Ovary (tissue), 9 donors: ENCODE results near the gene SPPL3. TPM values are rescaled to one million over a fixed set of nuclear protein-coding genes. Genes with fewer than 3 reads are reported as not detected.

Experiments
- DNase-seq, 5 donors: peaks; one replicate each; pipeline ENCODE4 v3.0.0-alpha.2; 2019 to 2020
- H3K27ac ChIP-seq, 2 donors: fragments of 200-600 bp; one replicate each; pipeline versions ENCODE4 v1.5.1 to v1.8.0; 2019 to 2022
- H3K27me3 ChIP-seq: fragments of 200-600 bp; one replicate; pipeline ENCODE4 v1.8.0; 2022
- H3K36me3 ChIP-seq: fragments of 200-600 bp; sonication (generic); one replicate; pipeline ENCODE4 v1.5.1; 2019
- H3K4me1 ChIP-seq: one replicate; pipeline ENCODE4 v1.8.1; 2013; ENCODE audit warnings: mild to moderate bottlenecking, moderate library complexity; ENCODE audit not compliant: insufficient read depth
- H3K4me3 ChIP-seq: fragments of 200-600 bp; sonication (generic); one replicate; pipeline ENCODE4 v1.5.1; 2017
- H3K9me3 ChIP-seq, 2 donors: fragments of 200-600 bp in 1 of 2; sonication (generic) in 1 of 2; one replicate each; pipeline versions ENCODE4 v1.5.1 to v1.8.1; 2013 to 2019; ENCODE audit warnings: mild to moderate bottlenecking in 1 of 2, moderate library complexity in 1 of 2
- EP300 ChIP-seq: sonication (generic); formaldehyde crosslinking; IDR thresholded peaks from one replicate; pipeline ENCODE4 v1.6.1; 2017; ENCODE audit warnings: antibody characterized with exemption
- POLR2A ChIP-seq: fragments of 450-650 bp; IDR thresholded peaks from one replicate; pipeline ENCODE4 v1.6.1; 2017; ENCODE audit warnings: antibody characterized with exemption, mild to moderate bottlenecking, moderate library complexity
- WGBS, 3 donors: extraction: QIAGEN DNeasy Blood & Tissue Kit in 1 of 3; methylation state at CpG; one replicate each; pipeline versions ENCODE4 v1.1.5 to v1.1.7; 2013 to 2017; 5-methylcytosine and 5-hydroxymethylcytosine counted together
- intact Hi-C, 4 donors: fragments of 100-400 bp; cut with DNase I; formaldehyde crosslinking; loops; one replicate each; pipeline versions ENCODE4 v1.11.0 to v1.15.1; 2022 to 2023
- polyA plus RNA-seq, 2 donors: library from polyadenylated mRNA; stranded (reverse); fragments of 200-250 nt in 1 of 2; fragments of 350-450 nt in 1 of 2; fragmentation: Illumina TruSeq in 1 of 2; extraction: RNeasy Lipid Tissue Mini Kit (QIAGEN cat#74804) in 1 of 2; gene quantifications; one replicate each; pipeline ENCODE4 v1.2.3, GENCODE V29; 2013 to 2014
- total RNA-seq, 7 donors: library from RNA; depleted of rRNA in 2 of 7; stranded (reverse); fragments of >200 nt in 2 of 7; fragmentation: NEBNext Ultra II Directional in 3 of 7; extraction: Animal tissue kit (Norgen Biotek cat#: 25700) in 3 of 7; gene quantifications; one replicate each; pipeline versions ENCODE4 v1.1.0 to v1.2.4, GENCODE V29; 2016 to 2023
- TF ChIP-seq, protein P1 (sequence below), 3 donors: fragments of 450-650 bp in 2 of 3; fragments of 200-600 bp in 1 of 3; IDR thresholded peaks; one replicate each; pipeline versions ENCODE4 v1.5.1 to v1.8.0; 2016 to 2022; ENCODE audit warnings: antibody characterized with exemption in 3 of 3, mild to moderate bottlenecking in 1 of 3
- donor health status: DM: no; HTN: no; CAD: no; lungs with moderate emphysema.
- donor health status: DM: no; HTN: no; CAD: no.
- donor health status: Bipolar disorder and iron deficiency.
- donor health status: DM: yes; HTN: yes; CAD: no.
- donor health status: DM: no; HTN: no; CAD: no.
- donor health status: DM: yes; HTN: yes; CAD: no.

The SPPL3 gene
- total and polyA plus RNA-seq, 9 donors, result 24.2 to 87.4 (median 51.9) TPM

DNA sequence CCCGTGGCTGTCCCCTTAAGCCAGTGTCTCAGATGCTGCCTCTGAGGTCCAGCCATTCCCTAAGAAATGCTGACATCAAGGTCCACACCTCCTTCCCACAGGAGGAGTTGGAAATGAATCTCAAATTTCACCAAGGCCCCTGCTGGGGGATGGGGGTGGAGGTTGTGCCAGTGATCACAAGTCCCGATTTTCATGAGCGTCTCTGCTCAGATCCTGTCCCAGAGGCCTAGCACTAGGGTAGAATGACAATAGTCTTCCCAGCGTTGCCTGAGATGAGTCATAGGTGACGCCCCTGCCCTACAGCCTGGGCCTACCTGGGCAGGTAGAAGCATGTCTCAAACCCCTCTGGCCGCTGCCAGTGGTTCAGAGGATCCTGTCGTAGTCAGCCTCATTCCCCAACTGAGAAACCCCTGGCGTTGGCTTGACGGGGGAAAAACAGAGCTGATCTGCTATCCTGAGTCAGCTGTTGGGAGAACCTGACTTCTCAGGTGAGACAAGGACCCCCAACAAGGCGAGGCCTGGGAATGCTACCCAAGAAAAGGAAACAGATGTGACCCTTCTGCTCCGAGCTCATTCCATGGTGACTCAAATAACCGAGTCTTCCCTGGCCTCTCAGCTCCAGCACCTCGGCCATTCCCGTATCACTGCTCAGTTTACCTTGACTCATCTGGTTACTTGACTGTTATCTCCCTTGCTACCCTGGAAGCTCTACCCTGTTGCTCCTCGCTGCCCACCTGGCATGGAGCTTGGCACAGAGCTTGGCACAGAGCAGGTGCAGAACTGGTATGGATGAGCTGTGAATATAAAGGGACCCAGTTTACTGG lies 21.8 kb upstream of the SPPL3 start:
- no peak overlapping the region for H3K4me3 ChIP-seq
- no peak overlapping the region for H3K27ac ChIP-seq
- H3K27me3 ChIP-seq, result no peaks in the 10 kb centered on the region
- TF ChIP-seq EP300 (no peak), POLR2A (no peak)
- TF ChIP-seq, protein P1, sequence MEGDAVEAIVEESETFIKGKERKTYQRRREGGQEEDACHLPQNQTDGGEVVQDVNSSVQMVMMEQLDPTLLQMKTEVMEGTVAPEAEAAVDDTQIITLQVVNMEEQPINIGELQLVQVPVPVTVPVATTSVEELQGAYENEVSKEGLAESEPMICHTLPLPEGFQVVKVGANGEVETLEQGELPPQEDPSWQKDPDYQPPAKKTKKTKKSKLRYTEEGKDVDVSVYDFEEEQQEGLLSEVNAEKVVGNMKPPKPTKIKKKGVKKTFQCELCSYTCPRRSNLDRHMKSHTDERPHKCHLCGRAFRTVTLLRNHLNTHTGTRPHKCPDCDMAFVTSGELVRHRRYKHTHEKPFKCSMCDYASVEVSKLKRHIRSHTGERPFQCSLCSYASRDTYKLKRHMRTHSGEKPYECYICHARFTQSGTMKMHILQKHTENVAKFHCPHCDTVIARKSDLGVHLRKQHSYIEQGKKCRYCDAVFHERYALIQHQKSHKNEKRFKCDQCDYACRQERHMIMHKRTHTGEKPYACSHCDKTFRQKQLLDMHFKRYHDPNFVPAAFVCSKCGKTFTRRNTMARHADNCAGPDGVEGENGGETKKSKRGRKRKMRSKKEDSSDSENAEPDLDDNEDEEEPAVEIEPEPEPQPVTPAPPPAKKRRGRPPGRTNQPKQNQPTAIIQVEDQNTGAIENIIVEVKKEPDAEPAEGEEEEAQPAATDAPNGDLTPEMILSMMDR (IDR thresholded peaks at IDR 0.05), result no peak
- intact Hi-C loops, result no loop called here
- no peaks in the 10 kb centered on the region for H3K36me3 ChIP-seq
- H3K9me3 ChIP-seq, result no peaks in the 10 kb centered on the region
- H3K4me1 ChIP-seq, result no peaks in the 10 kb centered on the region
- WGBS, 3 donors, result 70 to 75% (median 73%) methylated on average over 15 of the region's 15 CpGs
- no peak for DNase-seq

DNA sequence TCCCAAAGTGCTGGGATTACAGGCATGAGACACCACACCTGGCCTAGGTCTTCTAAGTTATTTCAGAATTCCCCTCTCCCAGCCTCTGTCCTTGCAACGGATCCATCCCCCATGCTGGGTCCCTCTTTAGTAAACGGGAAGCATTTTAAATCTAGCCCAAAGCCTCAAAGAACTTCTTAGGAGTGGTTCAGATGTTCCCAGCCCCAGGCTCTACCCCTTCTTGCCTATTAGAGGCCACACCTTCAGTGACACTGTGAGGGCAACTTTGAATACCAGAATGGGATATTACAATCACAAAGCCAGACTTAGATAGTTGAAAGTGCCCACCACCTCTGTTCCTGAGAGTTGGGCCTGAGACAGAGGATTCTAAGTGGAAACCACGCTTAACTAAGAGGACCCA lies 18.1 kb upstream of the SPPL3 start:
- Histone ChIP-seq H3K4me3 (no peak overlapping the region), H3K27me3 (no peaks in the 10 kb centered on the region), H3K9me3 (no peaks in the 10 kb centered on the region), H3K36me3 (no peaks in the 10 kb centered on the region), H3K4me1 (no peaks in the 10 kb centered on the region), H3K27ac (no peak overlapping the region)
- TF ChIP-seq POLR2A, result no peak
- no peak for TF ChIP-seq EP300
- TF ChIP-seq, protein P1 (IDR thresholded peaks at IDR 0.05), result no peak
- DNase-seq, result no peak
- WGBS, 3 donors, result 49 to 60% (median 59%) methylated on average over 3 of the region's 3 CpGs
- intact Hi-C loops, result no loop called here

DNA sequence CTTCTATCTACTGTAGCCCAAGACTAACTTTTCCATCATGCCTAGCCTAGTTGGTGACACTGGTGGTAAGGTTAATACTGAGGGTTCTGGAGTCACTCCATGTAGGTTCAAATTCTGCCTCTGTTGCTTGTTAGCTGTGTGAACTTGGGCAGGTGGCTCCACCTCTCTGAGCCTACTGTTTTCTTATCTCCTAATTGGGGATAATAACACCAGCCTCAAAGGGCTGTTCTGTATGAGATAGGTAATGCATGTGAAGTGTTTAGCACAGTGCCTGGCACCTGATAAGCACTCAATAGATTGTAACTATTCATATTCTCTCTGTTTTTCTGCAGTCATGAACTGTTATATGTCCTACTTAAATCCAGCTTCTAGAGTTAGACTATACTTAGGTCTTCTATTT lies 17.5 kb upstream of the SPPL3 start:
- no peak for DNase-seq
- Histone ChIP-seq H3K9me3 (no peaks in the 10 kb centered on the region), H3K4me1 (no peaks in the 10 kb centered on the region), H3K27me3 (no peaks in the 10 kb centered on the region), H3K4me3 (no peak overlapping the region), H3K36me3 (no peaks in the 10 kb centered on the region), H3K27ac (no peak overlapping the region)
- intact Hi-C loops, result no loop called here
- no peak for TF ChIP-seq EP300
- TF ChIP-seq, protein P1 (IDR thresholded peaks at IDR 0.05), result no peak
- TF ChIP-seq POLR2A, result no peak

DNA sequence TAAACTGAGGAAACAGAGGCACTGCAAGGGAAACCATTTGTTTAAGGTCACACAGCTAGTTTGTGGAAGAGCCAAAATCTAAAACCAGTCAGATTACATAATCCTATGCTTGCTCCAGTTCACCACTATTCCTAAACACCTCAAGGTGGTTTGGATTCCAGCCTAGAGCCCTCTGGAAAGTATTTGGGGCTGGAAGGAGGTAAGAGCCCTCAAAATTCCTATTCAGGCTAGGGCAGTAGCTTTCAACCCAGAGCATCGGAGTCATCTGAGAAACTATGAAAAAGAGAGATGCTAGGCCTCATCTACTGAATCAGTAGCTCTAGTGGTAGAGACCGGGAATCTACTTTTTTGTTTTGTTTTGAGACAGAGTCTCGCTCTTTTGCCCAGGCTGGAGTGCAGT lies 16.0 kb upstream of the SPPL3 start:
- H3K4me3 ChIP-seq, result no peak overlapping the region
- H3K27ac ChIP-seq, result no peak overlapping the region
- WGBS, 3 donors, result 73 to 85% (median 79%) methylated on average over 3 of the region's 3 CpGs
- no peak for DNase-seq
- H3K9me3 ChIP-seq, result no peaks in the 10 kb centered on the region
- TF ChIP-seq, protein P1 (IDR thresholded peaks at IDR 0.05), result no peak
- no peak for TF ChIP-seq EP300
- TF ChIP-seq POLR2A, result no peak
- H3K4me1 ChIP-seq, result no peaks in the 10 kb centered on the region
- no peaks in the 10 kb centered on the region for H3K36me3 ChIP-seq
- H3K27me3 ChIP-seq, result no peaks in the 10 kb centered on the region
- intact Hi-C loops, result no loop called here
